Panc1 (cell line): ENCODE results near the gene RTCA. TPM values are rescaled to one million over a fixed set of nuclear protein-coding genes. Genes with fewer than 3 reads are reported as not detected.

ENCODE experiments used
- ATAC-seq: fragments of 200-7000 bp; cut with Tn5 transposase; 2 replicates; pipeline ENCODE4 v1.9.1; 2020; ENCODE audit warnings: mild to moderate bottlenecking, moderate library complexity
- BruUV-seq: library from RNA; stranded (reverse); fragments of 400-500 nt; replicated peaks from 2 replicates; lab custom pipeline; 2021; lab: Mats Ljungman, UMichigan
- CTCF ChIA-PET: fragments of 300-600 bp; sonication (Branson Sonifier 250); formaldehyde crosslinking; loops from one replicate; lab custom pipeline; 2022; ENCODE audit warnings: antibody characterized with exemption; lab: Charles Lee
- POLR2A ChIA-PET: fragments of 300-600 bp; sonication (Branson Sonifier 250); formaldehyde crosslinking; loops from one replicate; lab custom pipeline; 2022; ENCODE audit warnings: antibody characterized with exemption; lab: Charles Lee
- DNase-seq: peaks from one replicate; pipeline ENCODE4 v3.0.0-alpha.2; 2010; ENCODE audit warnings: low read depth, low spot score
- H3K27ac ChIP-seq: 2 replicates; pipeline ENCODE4 v1.5.1; 2011; ENCODE audit warnings: mild to moderate bottlenecking, low read length, inconsistent platforms
- H3K27me3 ChIP-seq: fragments of 200-500 bp; sonication (Bioruptor generic); 2 replicates; pipeline ENCODE4 v1.6.0; 2014; ENCODE audit warnings: low read length, inconsistent platforms; ENCODE audit not compliant: control insufficient read depth, insufficient read depth
- H3K36me3 ChIP-seq: fragments of 200-500 bp; sonication (Bioruptor generic); 2 replicates; pipeline ENCODE4 v1.5.1; 2014; ENCODE audit warnings: inconsistent platforms, mild to moderate bottlenecking, low read length, moderate library complexity; ENCODE audit not compliant: control insufficient read depth, insufficient read depth
- H3K4me1 ChIP-seq: 2 replicates; pipeline ENCODE4 v1.5.1; 2011; ENCODE audit warnings: inconsistent platforms, mild to moderate bottlenecking, low read length, moderate library complexity; ENCODE audit not compliant: control insufficient read depth, insufficient read depth
- H3K4me3 ChIP-seq, 2 experiments: 2 replicates each; pipeline ENCODE4 v1.5.1; 2011 to 2012; ENCODE audit warnings: low read depth in 2 of 2, low read length in 2 of 2, mild to moderate bottlenecking in 2 of 2, inconsistent platforms in 1 of 2, moderate library complexity in 1 of 2
- H3K9me3 ChIP-seq: fragments of 200-500 bp; sonication (Bioruptor generic); 2 replicates; pipeline ENCODE4 v1.5.1; 2014; ENCODE audit warnings: low read depth, mild to moderate bottlenecking, inconsistent platforms, low read length, moderate library complexity; ENCODE audit not compliant: control insufficient read depth, insufficient read depth
- CTCF ChIP-seq: fragments of 450-650 bp; IDR thresholded peaks from 2 replicates; pipeline ENCODE4 v1.5.1; 2017; ENCODE audit warnings: mild to moderate bottlenecking
- POLR2AphosphoS5 ChIP-seq: IDR thresholded peaks from 2 replicates; pipeline ENCODE4 v1.6.1; 2012; ENCODE audit warnings: mild to moderate bottlenecking, low read depth, low read length, moderate library complexity
- REST ChIP-seq, 2 experiments: IDR thresholded peaks; 2 replicates each; pipeline ENCODE4 v1.6.1; 2011 to 2012; ENCODE audit warnings: low read depth in 2 of 2, control low read depth in 1 of 2, low read length in 1 of 2, mild to moderate bottlenecking in 1 of 2, moderate library complexity in 1 of 2; ENCODE audit not compliant: insufficient read depth in 1 of 2
- SIN3A ChIP-seq: IDR thresholded peaks from 2 replicates; pipeline ENCODE4 v1.6.1; 2012; ENCODE audit warnings: low read depth, mild to moderate bottlenecking, low read length, moderate library complexity, borderline replicate concordance; ENCODE audit not compliant: insufficient read depth
- TCF7L2 ChIP-seq: IDR thresholded peaks from 2 replicates; pipeline ENCODE4 v1.6.1; 2011; ENCODE audit warnings: mild to moderate bottlenecking, low read depth, low read length, inconsistent platforms
- in situ Hi-C: cut with HindIII; loops from 2 replicates; pipeline ENCODE4 v1.10.0; 2016; ENCODE audit warnings: low sequenced_read_pairs, low pct_unique_long_range_greater_than_20kb
- intact Hi-C: fragments of 100-400 bp; cut with micrococcal nuclease; formaldehyde crosslinking; loops from one replicate; pipeline ENCODE4 v1.10.0; 2022; ENCODE audit not compliant: unreplicated experiment
- total RNA-seq: library from RNA; stranded (reverse); gene quantifications from one replicate; pipeline ENCODE4 v1.2.1, GENCODE V29; 2021; ENCODE audit not compliant: unreplicated experiment

Gene RTCA
- total RNA-seq, 1 experiment from 2014 or later = 33.1 TPM

- TF ChIP-seq REST (IDR thresholded peaks at IDR 0.05; ENCODE audit: insufficient read depth in 1 of 2, low read depth in 2 of 2, low read length in 1 of 2) = no peak
- TF ChIP-seq CTCF = no peak
- no peak for TF ChIP-seq POLR2AphosphoS5
- no peak for TF ChIP-seq TCF7L2
- TF ChIP-seq SIN3A = no peak
- DNase-seq (no peak), ATAC-seq (no peak)
- no peaks in the 10 kb centered on the region; the same call in 1 of the 2 replicates for H3K36me3 ChIP-seq
- ChIA-PET CTCF (no interaction called here), POLR2A (no interaction called here)
- BruUV-seq = no TSS peak
- H3K4me1 ChIP-seq = peaks cover 4% of the 10 kb centered on the region; the same call in 1 of the 2 replicates
- in situ Hi-C loops (no loop called here), intact Hi-C loops (no loop called here)
- no peak overlapping the region for H3K4me3 ChIP-seq
- no peaks in the 10 kb centered on the region for H3K27me3 ChIP-seq
- H3K27ac ChIP-seq = no peak overlapping the region
- no peaks in the 10 kb centered on the region for H3K9me3 ChIP-seq
Observed at GRCh38 chr1:100252901-100253300, 13.1 kb upstream of the RTCA start.

- in situ Hi-C loops = no loop called here
- CTCF ChIA-PET = no interaction called here
Observed at GRCh38 chr1:100253552-100253951, 12.5 kb upstream of the RTCA start.

More at GRCh38 chr1:100253552-100253951, 12.5 kb upstream of the RTCA start:
- Histone ChIP-seq H3K4me1 (peaks cover 4% of the 10 kb centered on the region; the same call in 1 of the 2 replicates), H3K9me3 (no peaks in the 10 kb centered on the region), H3K36me3 (no peaks in the 10 kb centered on the region; the same call in 1 of the 2 replicates), H3K27ac (no peak overlapping the region), H3K4me3 (no peak overlapping the region), H3K27me3 (no peaks in the 10 kb centered on the region)
- no TSS peak for BruUV-seq
- DNase-seq (no peak), ATAC-seq (no peak)
- POLR2A ChIA-PET = no interaction called here
- intact Hi-C loops = no loop called here
- TF ChIP-seq POLR2AphosphoS5 = no peak
- TF ChIP-seq REST (IDR thresholded peaks at IDR 0.05; ENCODE audit: insufficient read depth in 1 of 2, low read depth in 2 of 2, low read length in 1 of 2) = no peak
- no peak for TF ChIP-seq SIN3A
- TF ChIP-seq TCF7L2 = no peak
- TF ChIP-seq CTCF = no peak
